ENCODE results near the gene YJU2.
"Not testable (repeated sequence)": the region's sequence is repeated elsewhere in the genome, so short reads cannot be mapped to it uniquely, and the experiment has no call there.

The YJU2 gene

GRCh38 chr19:4286141-4286540, 39.3 kb downstream of the YJU2 start:
- not testable (repeated sequence) for H3K36me3 ChIP-seq (ENCODE audit: control insufficient read depth, insufficient read depth, low read length); H3K4me3 ChIP-seq (ENCODE audit: extremely low read depth, insufficient read depth, low read length, poor library complexity, severe bottlenecking); H3K4me1 ChIP-seq (ENCODE audit: control insufficient read depth, insufficient read depth, low read length, poor library complexity, severe bottlenecking); H3K27ac ChIP-seq (ENCODE audit: low read depth, low read length, severe bottlenecking); H3K9me3 ChIP-seq (ENCODE audit: control insufficient read depth, low read length)
- 91% methylated on average over 4 of the region's 4 CpGs for WGBS, 2 experiments (ENCODE audit: insufficient coverage in 2 of 2)

- H3K4me1 ChIP-seq (ENCODE audit: control insufficient read depth, insufficient read depth, low read length, poor library complexity, severe bottlenecking) = no peaks in the 10 kb centered on the region
- no peak overlapping the region for H3K4me3 ChIP-seq (ENCODE audit: extremely low read depth, insufficient read depth, low read length, poor library complexity, severe bottlenecking)
- no peaks in the 10 kb centered on the region for H3K36me3 ChIP-seq (ENCODE audit: control insufficient read depth, insufficient read depth, low read length)
- no peaks in the 10 kb centered on the region for H3K9me3 ChIP-seq (ENCODE audit: control insufficient read depth, low read length)
- H3K27ac ChIP-seq (ENCODE audit: low read depth, low read length, severe bottlenecking) = no peak overlapping the region
- WGBS, 2 experiments (ENCODE audit: insufficient coverage in 2 of 2) = 82 to 86% methylated on average over 10 to 13 of the region's 16 CpGs
Observed at GRCh38 chr19:4288091-4288777, 41.4 kb downstream of the YJU2 start.

- H3K4me3 ChIP-seq (ENCODE audit: extremely low read depth, insufficient read depth, low read length, poor library complexity, severe bottlenecking) = no peak overlapping the region
- no peak overlapping the region for H3K27ac ChIP-seq (ENCODE audit: low read depth, low read length, severe bottlenecking)
- no peaks in the 10 kb centered on the region for H3K36me3 ChIP-seq (ENCODE audit: control insufficient read depth, insufficient read depth, low read length)
- no peaks in the 10 kb centered on the region for H3K4me1 ChIP-seq (ENCODE audit: control insufficient read depth, insufficient read depth, low read length, poor library complexity, severe bottlenecking)
- H3K9me3 ChIP-seq (ENCODE audit: control insufficient read depth, low read length) = no peaks in the 10 kb centered on the region
- 70 to 84% methylated on average over 4 to 7 of the region's 8 CpGs for WGBS, 2 experiments (ENCODE audit: insufficient coverage in 2 of 2)
Observed at GRCh38 chr19:4291184-4291732, 44.4 kb downstream of the YJU2 start.

GRCh38 chr19:4292515-4292914, 45.6 kb downstream of the YJU2 start:
- 86 to 94% methylated on average over 6 to 15 of the region's 15 CpGs for WGBS, 2 experiments (ENCODE audit: insufficient coverage in 2 of 2)
- H3K9me3 ChIP-seq (ENCODE audit: control insufficient read depth, low read length) = no peaks in the 10 kb centered on the region
- H3K4me1 ChIP-seq (ENCODE audit: control insufficient read depth, insufficient read depth, low read length, poor library complexity, severe bottlenecking) = no peaks in the 10 kb centered on the region
- H3K27ac ChIP-seq (ENCODE audit: low read depth, low read length, severe bottlenecking) = no peak overlapping the region
- H3K4me3 ChIP-seq (ENCODE audit: extremely low read depth, insufficient read depth, low read length, poor library complexity, severe bottlenecking) = no peak overlapping the region
- no peaks in the 10 kb centered on the region for H3K36me3 ChIP-seq (ENCODE audit: control insufficient read depth, insufficient read depth, low read length)

- Histone ChIP-seq H3K27ac (ENCODE audit: low read depth, low read length, severe bottlenecking) (no peak overlapping the region), H3K9me3 (ENCODE audit: control insufficient read depth, low read length) (no peaks in the 10 kb centered on the region), H3K4me1 (ENCODE audit: control insufficient read depth, insufficient read depth, low read length, poor library complexity, severe bottlenecking) (no peaks in the 10 kb centered on the region), H3K36me3 (ENCODE audit: control insufficient read depth, insufficient read depth, low read length) (no peaks in the 10 kb centered on the region), H3K4me3 (ENCODE audit: extremely low read depth, insufficient read depth, low read length, poor library complexity, severe bottlenecking) (no peak overlapping the region)
- WGBS, 2 experiments (ENCODE audit: insufficient coverage in 2 of 2) = 81 to 83% methylated on average over 3 to 5 of the region's 10 CpGs
Observed at GRCh38 chr19:4294389-4294788, 47.5 kb downstream of the YJU2 start.

- WGBS, 2 experiments (ENCODE audit: insufficient coverage in 2 of 2) = 76 to 83% methylated on average over 8 of the region's 14 CpGs
- no peak overlapping the region for H3K4me3 ChIP-seq (ENCODE audit: extremely low read depth, insufficient read depth, low read length, poor library complexity, severe bottlenecking)
- H3K4me1 ChIP-seq (ENCODE audit: control insufficient read depth, insufficient read depth, low read length, poor library complexity, severe bottlenecking) = no peaks in the 10 kb centered on the region
- H3K36me3 ChIP-seq (ENCODE audit: control insufficient read depth, insufficient read depth, low read length) = no peaks in the 10 kb centered on the region
- no peaks in the 10 kb centered on the region for H3K9me3 ChIP-seq (ENCODE audit: control insufficient read depth, low read length)
- H3K27ac ChIP-seq (ENCODE audit: low read depth, low read length, severe bottlenecking) = no peak overlapping the region
Observed at GRCh38 chr19:4295972-4296771, 49.3 kb downstream of the YJU2 start.

GRCh38 chr19:4297901-4298809, 51.3 kb downstream of the YJU2 start:
- H3K36me3 ChIP-seq (ENCODE audit: control insufficient read depth, insufficient read depth, low read length) = no peaks in the 10 kb centered on the region
- H3K27ac ChIP-seq (ENCODE audit: low read depth, low read length, severe bottlenecking) = no peak overlapping the region
- H3K4me1 ChIP-seq (ENCODE audit: control insufficient read depth, insufficient read depth, low read length, poor library complexity, severe bottlenecking) = no peaks in the 10 kb centered on the region
- no peaks in the 10 kb centered on the region for H3K9me3 ChIP-seq (ENCODE audit: control insufficient read depth, low read length)
- WGBS, 2 experiments (ENCODE audit: insufficient coverage in 2 of 2) = 81 to 87% methylated on average over 16 to 19 of the region's 27 CpGs
- H3K4me3 ChIP-seq (ENCODE audit: extremely low read depth, insufficient read depth, low read length, poor library complexity, severe bottlenecking) = no peak overlapping the region

- Histone ChIP-seq H3K36me3 (ENCODE audit: control insufficient read depth, insufficient read depth, low read length) (no peaks in the 10 kb centered on the region), H3K27ac (ENCODE audit: low read depth, low read length, severe bottlenecking) (no peak overlapping the region), H3K4me1 (ENCODE audit: control insufficient read depth, insufficient read depth, low read length, poor library complexity, severe bottlenecking) (no peaks in the 10 kb centered on the region), H3K4me3 (ENCODE audit: extremely low read depth, insufficient read depth, low read length, poor library complexity, severe bottlenecking) (no peak overlapping the region), H3K9me3 (ENCODE audit: control insufficient read depth, low read length) (no peaks in the 10 kb centered on the region)
- 92 to 95% methylated on average over 5 to 7 of the region's 8 CpGs for WGBS, 2 experiments (ENCODE audit: insufficient coverage in 2 of 2)
Observed at GRCh38 chr19:4298810-4299550, 52.1 kb downstream of the YJU2 start.

- H3K27ac ChIP-seq (ENCODE audit: low read depth, low read length, severe bottlenecking) = no peak overlapping the region
- H3K4me3 ChIP-seq (ENCODE audit: extremely low read depth, insufficient read depth, low read length, poor library complexity, severe bottlenecking) = no peak overlapping the region
- 81 to 95% methylated on average over 3 of the region's 3 CpGs for WGBS, 2 experiments (ENCODE audit: insufficient coverage in 2 of 2)
- no peaks in the 10 kb centered on the region for H3K36me3 ChIP-seq (ENCODE audit: control insufficient read depth, insufficient read depth, low read length)
- no peaks in the 10 kb centered on the region for H3K9me3 ChIP-seq (ENCODE audit: control insufficient read depth, low read length)
- H3K4me1 ChIP-seq (ENCODE audit: control insufficient read depth, insufficient read depth, low read length, poor library complexity, severe bottlenecking) = no peaks in the 10 kb centered on the region
Observed at GRCh38 chr19:4300589-4300988, 53.7 kb downstream of the YJU2 start.

Data from mesodermal cell (in vitro differentiated cells).